Hematopoietic multipotent progenitor cell treated with erythropoietin and hydrocortisone succinate and interleukin-3 and kit ligand, for 4 days (in vitro differentiated cells): ENCODE measurements around the gene TEKT3.
A peak's percentile ranks its signal among the peaks of the same experiment; 100 is the strongest.

ENCODE experiments used
- DNase-seq: peaks from one replicate; pipeline ENCODE4 v3.0.0-alpha.2; 2015

Gene TEKT3

GRCh38 chr17:15289285-15290183 is 51.9 kb downstream of the TEKT3 start:
- no peak for DNase-seq

DNA sequence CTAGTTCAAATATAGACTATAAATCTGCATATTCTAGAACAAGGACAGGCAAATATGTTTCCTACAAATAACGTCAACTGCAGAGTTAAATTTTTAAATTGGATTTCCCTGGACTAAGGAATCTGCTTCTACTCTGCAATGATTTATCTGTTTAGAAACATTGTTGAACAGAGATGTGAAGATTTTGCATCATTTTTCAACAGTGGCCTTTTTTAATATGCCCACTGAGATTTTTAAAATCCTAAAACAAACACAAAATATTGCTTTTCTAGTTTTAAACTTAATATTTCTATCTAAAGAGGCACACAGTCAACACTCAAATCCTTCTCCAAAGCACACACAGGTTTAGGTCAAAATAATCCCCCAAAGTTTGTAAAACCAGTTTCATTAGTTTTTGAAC is 52.5 kb downstream of the TEKT3 start:
- DNase-seq = no peak

GRCh38 chr17:15287538-15288267 is 53.7 kb downstream of the TEKT3 start:
- no peak for DNase-seq

DNA sequence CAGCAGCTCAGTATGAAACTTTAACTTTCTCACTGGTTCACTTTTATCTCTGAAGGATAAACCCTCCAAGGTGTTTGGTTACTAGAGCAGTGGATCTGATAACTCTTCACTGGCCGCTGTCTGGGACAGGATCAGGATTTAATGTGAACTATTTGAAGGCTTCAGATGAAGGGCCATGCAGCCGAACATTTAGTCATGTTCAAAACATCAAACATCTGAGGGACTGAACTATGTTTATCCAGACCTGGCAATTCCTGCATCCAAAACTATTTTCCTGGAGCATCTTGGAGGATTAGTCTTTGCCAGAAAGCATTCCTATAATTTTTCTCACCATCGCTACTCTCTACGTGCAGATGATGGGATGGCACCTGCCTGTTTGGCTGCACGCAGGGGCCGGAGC is 55.9 kb downstream of the TEKT3 start:
- no peak for DNase-seq

GRCh38 chr17:15284537-15284936 is 56.9 kb downstream of the TEKT3 start:
- DNase-seq = no peak

- no peak for DNase-seq
Measured at GRCh38 chr17:15284107-15284506, 57.3 kb downstream of the TEKT3 start.

DNA sequence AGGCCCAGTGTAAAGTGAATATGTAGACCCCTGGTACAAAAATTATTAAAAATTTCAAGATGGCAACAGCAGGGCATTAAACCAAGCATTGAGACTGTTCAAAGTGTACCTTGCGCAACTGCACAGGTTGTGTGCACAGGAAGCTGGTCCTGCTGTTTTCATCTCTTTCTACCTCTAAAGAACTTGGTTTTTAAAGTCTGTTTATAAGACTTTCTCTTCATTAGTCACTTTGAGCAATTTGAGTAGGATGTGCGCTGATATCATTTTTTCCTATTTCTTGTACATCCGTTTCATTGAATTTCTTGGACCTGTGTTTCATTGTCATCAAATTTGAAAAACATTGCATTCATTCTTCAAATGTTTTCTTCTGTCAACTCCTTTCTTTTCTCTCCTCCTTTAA is 59.5 kb downstream of the TEKT3 start:
- no peak for DNase-seq

GRCh38 chr17:15278924-15279477 is 62.4 kb downstream of the TEKT3 start:
- DNase-seq = no peak

- no peak for DNase-seq
Measured at GRCh38 chr17:15278380-15278779, 63.0 kb downstream of the TEKT3 start.

DNA sequence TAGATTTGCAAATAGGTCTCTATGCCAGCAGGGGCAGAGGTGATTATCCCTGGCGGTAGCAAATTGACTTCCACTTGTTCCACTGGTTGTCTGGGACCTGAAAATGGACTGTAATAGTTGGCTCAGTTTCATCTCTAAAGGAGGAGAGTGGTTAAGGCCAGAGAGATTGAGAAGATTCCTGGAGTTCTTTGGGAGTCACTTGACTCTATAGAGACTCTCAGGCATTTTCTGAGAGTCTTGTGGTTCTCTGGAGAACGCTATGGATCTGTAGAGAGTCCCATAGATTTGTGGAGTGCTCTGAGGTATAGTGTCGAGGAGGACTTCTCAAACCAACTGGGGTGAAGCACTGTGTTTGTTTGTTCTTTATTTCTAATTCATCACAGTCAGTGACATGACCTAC is 67.4 kb downstream of the TEKT3 start:
- DNase-seq = no peak

DNA sequence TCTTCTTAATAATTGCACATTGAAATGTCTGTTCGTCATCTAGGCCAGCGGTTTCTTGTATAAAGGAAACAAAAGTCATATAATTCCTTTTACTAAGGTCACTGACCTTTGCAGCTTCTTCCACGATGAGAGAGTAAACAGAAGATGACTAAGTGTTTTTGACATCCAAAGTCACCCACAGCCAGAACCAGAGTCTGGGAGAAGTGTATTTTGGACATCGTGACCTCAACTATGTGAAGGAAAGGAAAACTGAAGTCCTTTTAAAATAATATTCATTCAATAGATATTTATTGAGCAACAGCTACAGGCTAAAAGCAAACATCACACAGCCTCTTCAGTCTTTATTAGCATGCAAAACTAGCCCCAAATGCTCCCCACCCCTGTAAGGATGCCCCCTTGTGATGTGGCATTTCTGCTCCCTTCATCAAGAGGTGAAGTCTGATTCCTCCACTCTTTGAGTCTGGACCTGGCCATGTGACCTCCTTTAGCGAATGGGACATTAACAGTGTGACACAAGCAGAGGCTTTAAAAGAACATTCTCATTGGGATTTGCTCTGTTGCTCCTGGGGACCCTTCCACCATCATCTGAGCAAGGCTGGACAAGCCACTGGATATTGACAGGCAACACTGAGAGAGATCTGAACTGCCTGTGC is 68.1 kb downstream of the TEKT3 start:
- no peak for DNase-seq

DNA sequence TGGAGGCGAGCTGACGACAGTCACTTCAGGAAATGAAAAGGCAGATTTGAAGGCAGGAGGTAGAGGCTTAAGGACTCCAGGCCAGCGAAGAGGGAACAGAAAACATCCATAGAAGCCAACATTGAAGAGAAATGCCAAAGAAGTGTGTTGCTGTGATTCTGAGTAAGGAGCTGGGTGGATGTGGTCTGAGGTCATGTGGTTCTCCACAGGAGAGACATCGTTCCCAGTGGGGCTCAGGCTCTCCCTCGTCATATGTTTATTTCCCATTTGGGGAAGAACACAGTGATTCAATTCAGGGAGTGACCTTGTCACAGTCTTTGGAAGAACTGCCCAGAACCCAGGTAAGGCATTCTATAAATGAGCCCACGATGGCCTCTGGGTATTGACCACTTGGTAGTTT is 69.7 kb downstream of the TEKT3 start:
- no peak for DNase-seq

GRCh38 chr17:15270628-15271381 is 70.6 kb downstream of the TEKT3 start:
- DNase-seq = no peak

DNA sequence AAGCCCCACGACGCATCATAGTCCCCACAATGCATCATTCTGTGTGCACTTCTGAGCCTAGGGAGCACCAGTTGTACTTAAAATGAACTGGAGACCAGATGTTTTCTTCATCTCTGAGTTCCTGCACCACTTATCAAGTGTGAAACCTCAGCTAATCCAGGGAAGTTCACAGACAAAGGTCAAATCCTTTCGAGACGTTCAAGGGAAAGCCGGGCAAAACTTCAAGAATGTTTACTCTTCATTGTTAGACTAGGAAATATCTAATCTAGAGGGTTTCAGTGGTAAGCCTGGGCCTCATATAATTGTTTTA is 71.7 kb downstream of the TEKT3 start:
- no peak for DNase-seq

GRCh38 chr17:15269087-15269779 is 72.2 kb downstream of the TEKT3 start:
- DNase-seq = no peak

- no peak for DNase-seq
Measured at GRCh38 chr17:15268461-15268860, 72.9 kb downstream of the TEKT3 start.

GRCh38 chr17:15267996-15268395 is 73.4 kb downstream of the TEKT3 start:
- no peak for DNase-seq

GRCh38 chr17:15266325-15267125 is 74.9 kb downstream of the TEKT3 start:
- DNase-seq = no peak

GRCh38 chr17:15265131-15265530 is 76.3 kb downstream of the TEKT3 start, which contains the start of gene PMP22:
PMP22 (minus strand) TSS chr17:15265326; CDS start chr17:15260727, 4,599 bp downstream.
- no peak for DNase-seq

DNA sequence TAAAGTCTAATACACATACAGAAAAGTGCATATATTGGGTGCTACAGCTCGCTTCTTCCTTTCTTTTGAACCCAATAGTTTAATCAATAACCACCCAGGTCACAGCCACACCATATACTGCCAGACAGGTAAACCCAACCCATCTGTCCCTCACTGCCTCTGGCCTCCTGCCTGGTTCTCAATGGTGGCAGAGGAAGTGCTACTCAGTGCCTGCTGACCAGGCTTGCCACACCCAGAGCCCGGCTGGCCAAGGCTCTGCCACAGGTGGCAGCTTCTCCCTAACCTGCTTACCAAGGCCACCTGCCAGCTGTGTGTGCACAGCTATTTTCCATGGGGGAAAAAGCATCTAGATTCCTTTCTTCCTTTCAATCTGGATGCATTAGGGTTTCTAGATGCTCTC is 76.9 kb downstream of the TEKT3 start:
- DNase-seq = no peak

GRCh38 chr17:15263680-15264079 is 77.7 kb downstream of the TEKT3 start:
- peak; percentile 25 for DNase-seq
